Rectal smooth muscle tissue (tissue), 1 donor: Measurements from ENCODE around the gene URAD.

ENCODE experiments used
- H3K27ac ChIP-seq: one replicate; pipeline ENCODE4 v1.7.0; 2013; ENCODE audit warnings: low read depth, low read length, inconsistent platforms
- H3K27me3 ChIP-seq: one replicate; pipeline ENCODE4 v1.7.0; 2013; ENCODE audit warnings: low read length; ENCODE audit not compliant: control insufficient read depth, insufficient read depth
- H3K36me3 ChIP-seq: one replicate; pipeline ENCODE4 v1.7.0; 2013; ENCODE audit warnings: low read length; ENCODE audit not compliant: control insufficient read depth, insufficient read depth
- H3K4me1 ChIP-seq: one replicate; pipeline ENCODE4 v1.7.0; 2013; ENCODE audit warnings: low read length; ENCODE audit not compliant: control insufficient read depth, insufficient read depth
- H3K4me3 ChIP-seq: one replicate; pipeline ENCODE4 v1.7.0; 2013; ENCODE audit warnings: low read length
- H3K9ac ChIP-seq: one replicate; pipeline ENCODE4 v1.7.0; 2013; ENCODE audit warnings: low read length

Gene URAD

DNA sequence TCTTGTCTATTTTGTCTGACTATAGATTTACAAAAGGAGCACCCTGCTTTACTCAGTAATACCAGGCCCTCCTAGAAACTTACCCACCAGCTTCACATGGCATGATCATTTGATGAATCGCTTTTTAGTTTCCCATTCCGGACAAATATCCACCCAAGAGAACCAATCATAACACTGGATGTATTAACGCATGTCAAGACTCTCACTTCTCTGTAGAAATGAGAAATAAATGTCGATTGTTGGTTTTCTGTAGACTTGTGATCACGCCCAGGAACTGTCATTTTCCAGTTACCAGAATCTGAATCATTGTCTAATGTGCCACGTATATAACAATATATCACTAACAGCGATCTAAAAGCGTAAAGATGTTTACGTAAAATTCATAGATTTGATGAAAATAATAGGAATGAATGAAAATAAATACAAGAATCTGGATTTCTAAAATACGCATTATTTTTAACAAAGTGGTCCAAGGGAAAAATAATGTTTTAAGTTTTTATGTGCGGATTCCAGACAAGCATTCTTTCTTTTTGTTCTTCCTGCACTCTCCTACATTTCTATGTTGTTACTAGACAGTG, 33.4 kb downstream of the URAD start:
- H3K36me3 ChIP-seq, result no peaks in the 10 kb centered on the region
- no peaks in the 10 kb centered on the region for H3K4me1 ChIP-seq
- H3K9ac ChIP-seq, result no peak overlapping the region
- no peak overlapping the region for H3K4me3 ChIP-seq
- H3K27me3 ChIP-seq, result peaks cover 7% of the 10 kb centered on the region
- no peak overlapping the region for H3K27ac ChIP-seq

DNA sequence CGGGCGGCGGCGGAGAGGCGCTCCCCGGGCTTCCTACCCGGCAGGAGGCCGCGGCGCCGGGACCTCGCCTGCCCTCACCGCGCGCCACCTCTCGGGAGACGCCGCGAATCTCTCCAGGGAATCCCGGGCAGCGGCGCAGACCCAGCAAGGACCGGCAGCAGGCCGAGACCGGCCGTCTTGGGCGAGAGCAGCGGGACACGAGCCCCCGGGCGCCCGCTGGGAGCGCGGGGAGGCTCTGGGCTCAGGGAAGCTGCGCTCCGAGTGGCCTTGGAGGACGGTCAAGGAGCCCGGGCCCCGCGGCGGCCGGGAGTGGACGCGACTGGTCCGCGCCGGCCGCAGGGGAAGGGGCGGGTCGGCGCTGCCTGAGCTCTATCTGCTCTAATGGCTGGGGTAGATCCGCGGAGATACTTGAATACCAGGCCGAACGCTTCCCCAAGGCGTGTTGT, 34.1 kb downstream of the URAD start:
- H3K27ac ChIP-seq, result no peak overlapping the region
- H3K4me3 ChIP-seq, result peak overlapping the region; percentile 61
- no peak overlapping the region for H3K9ac ChIP-seq
- H3K4me1 ChIP-seq, result no peaks in the 10 kb centered on the region
- peaks cover 9% of the 10 kb centered on the region for H3K27me3 ChIP-seq
- no peaks in the 10 kb centered on the region for H3K36me3 ChIP-seq

DNA sequence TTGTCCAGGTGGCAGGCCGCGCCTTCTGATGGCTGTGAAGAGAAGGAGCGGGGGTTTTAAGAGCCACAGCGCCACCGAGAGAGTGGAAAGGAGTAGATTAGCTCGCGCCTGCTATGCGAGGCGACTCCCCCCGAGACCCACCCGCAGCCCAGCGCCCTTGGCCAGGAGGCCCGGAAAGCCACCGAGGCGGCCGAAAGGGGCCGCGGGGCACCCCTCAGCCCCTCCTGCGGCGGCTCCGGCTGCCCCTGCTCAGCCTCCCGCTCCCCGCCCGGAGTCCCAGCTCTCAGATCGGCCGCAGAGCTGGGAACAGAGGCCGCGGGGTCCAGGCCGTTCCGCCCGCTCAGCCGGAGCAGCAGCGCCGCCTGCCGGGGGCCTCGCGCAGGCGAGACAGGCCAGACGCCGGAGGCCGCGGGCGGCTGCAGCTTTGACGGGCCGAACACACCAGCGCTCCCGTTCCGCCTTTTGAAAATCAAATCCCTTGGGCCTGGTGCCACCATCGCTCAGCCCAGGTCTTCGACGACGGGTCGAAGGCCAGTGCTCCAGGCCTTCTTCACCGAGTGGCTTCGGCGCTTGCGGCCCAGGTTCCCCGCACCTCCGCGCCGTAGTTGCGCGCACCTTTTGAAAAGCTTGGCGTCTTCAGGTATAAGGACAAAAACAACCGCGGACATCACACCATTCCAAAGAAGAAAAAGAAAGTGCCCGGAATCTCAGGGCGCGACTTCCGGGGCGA, 34.7 kb downstream of the URAD start:
- H3K36me3 ChIP-seq, result no peaks in the 10 kb centered on the region
- no peaks in the 10 kb centered on the region for H3K4me1 ChIP-seq
- H3K27me3 ChIP-seq, result peaks cover 6% of the 10 kb centered on the region
- peak overlapping the region; percentile 61 for H3K4me3 ChIP-seq
- no peak overlapping the region for H3K27ac ChIP-seq
- H3K9ac ChIP-seq, result peak overlapping the region; percentile 30

DNA sequence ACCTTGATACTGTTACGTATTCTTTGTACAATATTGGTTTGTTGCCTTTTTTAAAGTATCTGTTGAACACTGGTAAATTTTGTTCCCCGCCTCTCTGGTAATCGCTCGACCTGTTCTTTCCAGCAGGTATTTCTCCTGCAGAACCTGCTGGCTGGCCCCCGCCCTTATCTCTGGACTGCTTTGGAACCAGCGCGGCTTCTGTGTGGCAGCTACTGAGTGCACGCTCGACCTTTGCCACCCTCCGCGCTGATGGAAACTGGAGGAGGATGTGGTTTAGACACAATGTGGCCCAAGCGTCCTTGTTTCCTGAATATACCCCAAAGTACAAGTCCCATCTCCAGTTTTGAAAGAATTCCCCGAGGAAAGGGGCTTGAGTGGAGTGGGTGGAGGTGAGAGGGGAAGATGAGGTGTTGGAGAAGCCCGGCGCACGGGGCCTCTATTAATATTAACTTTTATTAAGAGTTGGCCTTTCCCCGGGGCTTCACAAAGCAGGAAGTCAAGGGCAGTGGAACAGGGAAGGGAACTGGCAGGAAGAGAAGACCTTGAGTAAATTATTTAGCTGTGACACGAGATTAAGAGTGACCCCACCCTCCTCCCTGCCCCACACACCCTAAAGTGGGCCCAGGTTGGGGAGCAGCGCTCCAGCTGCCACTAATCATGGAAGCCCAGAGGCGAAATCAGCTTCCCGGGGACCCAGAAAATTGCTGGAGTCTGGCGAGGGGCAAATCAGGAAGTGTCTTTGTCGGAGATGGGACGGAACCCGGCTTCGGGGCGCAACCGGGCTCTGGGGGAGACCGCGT, 35.4 kb downstream of the URAD start:
- Histone ChIP-seq H3K27ac (no peak overlapping the region), H3K4me3 (peak overlapping the region; percentile 61), H3K27me3 (peaks cover 6% of the 10 kb centered on the region), H3K4me1 (no peaks in the 10 kb centered on the region), H3K36me3 (no peaks in the 10 kb centered on the region), H3K9ac (no peak overlapping the region)

DNA sequence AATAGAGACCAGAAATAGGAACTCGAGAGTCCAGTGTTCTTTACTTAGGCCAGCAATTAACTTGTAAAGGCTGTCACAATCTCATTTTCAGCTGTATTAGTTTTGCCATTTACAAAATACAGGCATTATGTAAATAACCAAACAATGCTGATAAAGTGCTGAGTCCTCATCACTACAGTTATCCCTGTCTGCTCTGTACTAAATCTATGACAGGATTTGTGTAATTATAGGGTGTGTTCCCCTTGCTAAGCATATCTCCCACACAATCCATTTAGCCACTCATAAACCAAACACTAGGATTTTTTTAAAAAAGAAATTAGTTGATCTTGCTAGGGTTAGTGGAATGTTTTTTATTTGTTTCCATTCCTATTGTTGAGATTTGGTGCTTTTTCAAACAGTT, 45.5 kb downstream of the URAD start:
- no peaks in the 10 kb centered on the region for H3K4me1 ChIP-seq
- no peak overlapping the region for H3K27ac ChIP-seq
- H3K36me3 ChIP-seq, result no peaks in the 10 kb centered on the region
- H3K4me3 ChIP-seq, result no peak overlapping the region
- no peaks in the 10 kb centered on the region for H3K27me3 ChIP-seq
- no peak overlapping the region for H3K9ac ChIP-seq

DNA sequence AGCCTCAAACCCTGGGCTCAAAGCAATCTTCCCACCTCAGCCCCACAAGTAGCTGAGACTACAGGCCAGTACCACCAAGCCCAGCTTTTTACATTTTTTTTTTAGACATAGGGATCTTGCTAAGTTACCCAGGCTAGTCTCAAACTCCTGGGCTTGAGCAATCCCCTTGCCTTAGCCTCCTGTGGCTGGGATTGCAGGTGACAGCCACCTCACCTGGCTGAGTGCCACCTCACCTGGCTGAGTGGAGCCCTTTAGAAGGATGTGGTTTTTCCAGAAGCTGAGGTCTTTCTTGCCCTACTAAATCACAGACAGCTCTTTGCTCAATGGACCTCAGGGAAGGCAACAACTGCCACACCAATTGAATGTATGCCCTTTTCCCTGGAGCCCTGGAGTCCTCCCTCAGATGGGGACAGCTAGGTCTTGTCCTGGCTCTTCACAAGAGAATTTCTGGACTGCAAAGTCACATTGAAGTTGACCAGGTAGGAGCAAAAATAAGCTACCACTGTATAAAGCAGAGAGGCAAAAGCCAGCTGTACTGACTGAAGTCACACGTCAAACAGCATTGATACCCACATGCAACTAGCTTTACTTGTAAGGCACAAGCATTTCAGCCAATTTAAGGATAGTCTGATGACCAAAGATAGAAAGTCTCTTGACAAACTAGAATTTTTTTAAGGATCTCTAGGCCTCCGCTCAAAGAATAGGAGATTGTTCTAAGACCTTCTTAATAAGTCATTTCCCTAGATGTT, 54.7 kb downstream of the URAD start:
- H3K27ac ChIP-seq, result no peak overlapping the region
- H3K4me1 ChIP-seq, result no peaks in the 10 kb centered on the region
- no peak overlapping the region for H3K9ac ChIP-seq
- no peaks in the 10 kb centered on the region for H3K36me3 ChIP-seq
- no peak overlapping the region for H3K4me3 ChIP-seq
- peaks cover 18% of the 10 kb centered on the region for H3K27me3 ChIP-seq

DNA sequence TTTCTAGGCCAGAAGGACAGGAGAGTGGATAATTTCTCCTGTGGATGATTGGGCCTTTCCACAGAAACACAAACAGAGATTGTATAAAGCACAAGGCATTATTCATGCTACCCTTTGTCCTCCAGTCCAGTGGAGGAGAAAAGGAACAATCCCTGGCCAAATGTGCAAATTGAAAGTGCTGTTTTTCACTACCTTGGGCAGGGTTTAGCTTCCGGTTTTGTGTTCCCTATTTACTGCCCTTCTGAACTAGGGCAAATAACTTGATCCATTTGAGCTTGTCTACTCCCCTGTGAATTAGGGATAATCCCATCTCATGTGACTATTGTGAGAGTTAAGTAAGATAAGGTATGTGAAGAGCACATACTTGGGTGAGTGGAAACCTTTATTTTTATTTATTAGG, 55.4 kb downstream of the URAD start:
- Histone ChIP-seq H3K27ac (no peak overlapping the region), H3K27me3 (peaks cover 24% of the 10 kb centered on the region), H3K4me3 (no peak overlapping the region), H3K4me1 (no peaks in the 10 kb centered on the region), H3K9ac (no peak overlapping the region), H3K36me3 (no peaks in the 10 kb centered on the region)

DNA sequence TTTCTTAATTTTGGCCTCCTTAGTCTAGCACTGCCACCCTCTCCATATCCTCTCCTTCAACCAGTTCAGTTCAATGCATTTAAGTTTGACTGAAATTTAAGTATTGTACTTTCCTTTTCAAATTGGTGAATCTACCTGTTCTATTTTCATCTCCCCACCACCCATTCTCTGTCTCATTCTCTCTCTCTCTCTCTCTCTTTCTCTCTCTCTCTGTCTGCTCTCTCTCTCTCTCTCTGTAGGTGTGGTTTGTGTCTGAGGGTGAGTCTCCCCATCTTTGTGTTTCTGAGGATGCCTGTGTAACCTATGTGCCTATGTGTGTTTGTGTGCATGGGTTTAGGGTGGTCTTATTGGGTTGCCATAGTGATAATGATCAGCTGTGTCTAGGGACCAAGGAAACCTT, 58.6 kb downstream of the URAD start:
- Histone ChIP-seq H3K36me3 (no peaks in the 10 kb centered on the region), H3K9ac (no peak overlapping the region), H3K4me3 (no peak overlapping the region), H3K27ac (no peak overlapping the region), H3K4me1 (no peaks in the 10 kb centered on the region), H3K27me3 (peaks cover 41% of the 10 kb centered on the region)

DNA sequence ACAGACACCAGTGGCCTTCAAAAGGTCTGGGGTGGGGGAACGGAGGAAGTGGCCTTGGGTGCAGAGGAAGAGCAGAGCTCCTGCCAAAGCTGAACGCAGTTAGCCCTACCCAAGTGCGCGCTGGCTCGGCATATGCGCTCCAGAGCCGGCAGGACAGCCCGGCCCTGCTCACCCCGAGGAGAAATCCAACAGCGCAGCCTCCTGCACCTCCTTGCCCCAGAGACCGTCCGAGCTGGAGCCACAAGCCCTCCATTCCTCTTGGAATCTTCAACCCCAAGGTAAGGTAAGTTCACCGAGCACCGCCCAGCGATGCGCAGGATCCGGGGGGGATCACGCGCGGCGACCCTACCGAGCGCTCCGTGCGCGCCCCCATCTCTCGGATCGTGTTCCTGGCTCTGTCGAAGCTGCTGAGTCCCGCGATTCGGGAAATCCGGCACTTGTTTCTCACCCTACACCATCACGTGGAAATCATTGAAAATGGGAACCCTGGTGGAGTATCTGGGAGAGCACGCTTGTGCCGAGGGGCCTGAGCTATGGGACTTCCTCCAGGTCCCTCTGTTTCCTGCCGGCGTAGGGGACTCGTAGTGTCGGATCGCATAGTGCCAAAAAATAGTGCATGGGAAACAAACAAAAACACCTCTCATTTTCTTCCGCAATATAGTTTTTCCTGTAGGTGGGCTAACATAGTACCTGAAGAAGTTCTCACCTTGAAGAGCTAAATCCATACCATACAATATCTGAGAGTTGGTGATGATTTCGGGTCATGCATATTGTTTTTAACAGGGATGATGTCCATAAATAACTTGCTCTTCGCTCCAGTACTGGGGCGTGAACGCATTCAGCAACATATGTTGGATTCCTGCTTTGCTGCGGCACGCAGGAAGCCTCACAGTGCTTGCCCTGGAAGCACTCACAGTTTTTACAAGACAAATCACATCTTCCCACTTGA, 59.4 kb downstream of the URAD start:
- H3K4me3 ChIP-seq, result no peak overlapping the region
- no peaks in the 10 kb centered on the region for H3K36me3 ChIP-seq
- no peak overlapping the region for H3K9ac ChIP-seq
- H3K4me1 ChIP-seq, result no peaks in the 10 kb centered on the region
- H3K27ac ChIP-seq, result no peak overlapping the region
- peaks cover 46% of the 10 kb centered on the region for H3K27me3 ChIP-seq

DNA sequence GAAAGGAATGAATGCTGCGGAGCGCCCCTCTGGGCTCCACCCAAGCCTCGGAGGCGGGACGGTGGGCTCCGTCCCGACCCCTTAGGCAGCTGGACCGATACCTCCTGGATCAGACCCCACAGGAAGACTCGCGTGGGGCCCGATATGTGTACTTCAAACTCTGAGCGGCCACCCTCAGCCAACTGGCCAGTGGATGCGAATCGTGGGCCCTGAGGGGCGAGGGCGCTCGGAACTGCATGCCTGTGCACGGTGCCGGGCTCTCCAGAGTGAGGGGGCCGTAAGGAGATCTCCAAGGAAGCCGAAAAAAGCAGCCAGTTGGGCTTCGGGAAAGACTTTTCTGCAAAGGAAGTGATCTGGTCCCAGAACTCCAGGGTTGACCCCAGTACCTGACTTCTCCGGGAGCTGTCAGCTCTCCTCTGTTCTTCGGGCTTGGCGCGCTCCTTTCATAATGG, 60.1 kb downstream of the URAD start:
- no peaks in the 10 kb centered on the region for H3K36me3 ChIP-seq
- H3K4me3 ChIP-seq, result no peak overlapping the region
- peaks cover 52% of the 10 kb centered on the region for H3K27me3 ChIP-seq
- H3K4me1 ChIP-seq, result no peaks in the 10 kb centered on the region
- no peak overlapping the region for H3K9ac ChIP-seq
- no peak overlapping the region for H3K27ac ChIP-seq
